HG03521 (cell line): ENCODE data around the gene HES3.

Experiments
- ATAC-seq: cut with Tn5 transposase; IDR thresholded peaks from one replicate; pipeline ENCODE4 v1.9.1; 2021; ENCODE audit warnings: mild to moderate bottlenecking, moderate library complexity; ENCODE audit not compliant: unreplicated experiment

HES3 gene

DNA sequence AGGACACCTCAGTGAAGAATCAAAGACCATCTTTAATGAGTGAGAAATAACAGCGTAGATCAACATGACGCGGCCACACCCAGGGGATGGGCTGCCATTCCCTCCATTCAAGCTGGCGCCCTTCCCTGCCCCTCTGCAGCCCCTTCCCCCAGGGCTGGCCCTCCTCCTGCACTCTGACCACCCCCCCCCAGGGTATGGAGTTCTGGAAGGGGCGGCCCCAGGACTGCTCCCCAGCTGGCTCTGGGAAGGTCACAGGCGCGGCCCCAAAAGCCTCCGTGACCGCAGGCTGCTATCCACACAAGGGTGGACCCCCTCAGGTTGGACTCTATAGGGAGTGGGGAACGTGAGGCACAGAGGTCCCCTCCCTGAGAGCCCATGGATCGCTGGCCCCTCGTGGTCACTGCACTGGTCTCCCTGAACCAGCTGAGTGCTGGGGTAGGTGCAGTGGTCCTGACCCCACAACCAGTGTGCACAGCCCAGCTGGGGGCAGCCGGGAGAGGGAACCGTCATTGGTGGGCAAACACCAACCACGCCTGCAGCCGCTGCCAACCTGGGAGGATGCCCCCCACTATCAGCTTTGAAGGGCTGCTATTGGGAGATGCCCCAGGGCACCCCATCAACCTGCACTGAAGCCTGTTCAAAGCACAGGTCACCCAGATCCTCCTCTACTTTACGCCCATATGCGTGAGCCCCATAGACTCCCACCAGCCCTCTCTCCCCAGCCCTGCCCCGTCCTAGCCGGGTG is 33.0 kb downstream of the HES3 start:
- no peak for ATAC-seq

DNA sequence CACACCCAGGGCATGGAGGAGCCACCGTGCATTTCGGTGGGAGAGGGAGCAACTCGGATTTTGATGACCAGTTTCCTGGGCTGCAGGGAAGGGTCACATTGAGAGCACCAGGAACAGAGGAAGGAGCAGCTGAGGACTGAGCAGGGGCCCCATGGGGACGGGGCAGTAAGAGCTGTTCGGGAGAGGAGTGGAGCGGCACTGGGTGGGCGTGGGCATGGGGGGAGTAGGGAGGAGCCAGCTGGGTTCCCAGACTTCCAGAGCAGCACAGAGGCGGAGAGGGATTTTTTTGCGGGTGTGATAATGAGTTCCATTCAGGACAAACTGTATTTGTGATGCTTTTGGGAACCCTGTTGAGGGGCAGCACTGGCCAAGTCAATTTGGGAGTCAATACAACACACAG is 34.3 kb downstream of the HES3 start:
- no peak for ATAC-seq

DNA sequence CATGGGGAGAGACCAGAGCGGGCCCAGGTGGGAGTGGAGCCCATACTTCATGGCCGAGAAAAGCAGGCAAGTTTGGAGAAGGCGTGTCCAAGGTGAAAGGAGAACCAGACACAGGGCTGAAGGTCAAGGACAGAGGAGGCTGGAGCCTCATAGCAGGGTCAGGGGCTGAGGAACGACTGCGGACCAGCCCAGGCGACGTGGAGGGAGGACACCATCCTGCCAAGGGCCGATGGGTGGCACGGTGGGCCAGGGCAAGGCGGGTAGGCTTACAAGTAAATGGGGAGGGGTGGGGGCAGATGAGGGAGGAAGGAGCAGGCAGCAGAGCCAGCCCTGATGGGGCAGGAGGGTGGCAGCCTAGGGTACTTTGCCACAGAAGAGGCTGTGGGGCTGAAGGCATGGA is 35.1 kb downstream of the HES3 start:
- ATAC-seq = no peak

DNA sequence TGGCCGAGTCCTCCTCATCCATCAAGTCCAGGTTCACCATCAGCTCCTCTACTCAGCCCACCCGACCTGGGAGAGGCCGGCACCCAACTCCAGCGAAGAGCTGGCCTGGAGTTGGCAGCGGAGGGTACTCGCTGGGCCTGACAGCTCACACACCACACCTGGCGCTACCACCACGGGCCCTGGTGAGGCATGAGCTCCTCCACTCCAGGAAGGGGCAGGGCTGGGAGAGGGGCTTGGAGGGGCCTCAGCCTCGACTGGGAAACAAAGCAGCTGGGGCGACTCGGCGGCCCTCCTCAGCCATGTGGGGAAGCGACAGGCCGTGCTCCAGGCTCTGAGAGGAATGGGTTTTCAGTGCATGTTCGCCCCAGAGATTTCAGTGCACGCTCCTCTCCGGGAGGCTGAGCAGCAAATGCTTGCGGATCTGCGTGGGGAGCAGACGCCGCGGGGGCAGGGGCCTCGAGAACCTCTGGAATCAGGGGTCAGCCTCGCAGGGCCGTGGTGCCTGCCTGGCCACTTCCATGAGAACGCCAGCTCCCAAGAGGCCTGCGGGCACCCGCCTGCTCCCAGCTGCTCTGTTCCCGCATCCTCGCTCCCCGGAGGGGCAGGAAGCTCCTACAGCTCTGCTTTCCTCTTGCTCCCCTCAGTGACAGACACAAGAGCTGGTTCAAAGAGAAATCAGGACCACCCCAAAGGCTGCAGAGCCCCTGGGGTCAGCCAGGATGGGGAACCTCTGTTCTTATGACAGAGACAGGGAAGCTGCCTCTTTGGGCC is 35.8 kb downstream of the HES3 start:
- ATAC-seq = no peak

DNA sequence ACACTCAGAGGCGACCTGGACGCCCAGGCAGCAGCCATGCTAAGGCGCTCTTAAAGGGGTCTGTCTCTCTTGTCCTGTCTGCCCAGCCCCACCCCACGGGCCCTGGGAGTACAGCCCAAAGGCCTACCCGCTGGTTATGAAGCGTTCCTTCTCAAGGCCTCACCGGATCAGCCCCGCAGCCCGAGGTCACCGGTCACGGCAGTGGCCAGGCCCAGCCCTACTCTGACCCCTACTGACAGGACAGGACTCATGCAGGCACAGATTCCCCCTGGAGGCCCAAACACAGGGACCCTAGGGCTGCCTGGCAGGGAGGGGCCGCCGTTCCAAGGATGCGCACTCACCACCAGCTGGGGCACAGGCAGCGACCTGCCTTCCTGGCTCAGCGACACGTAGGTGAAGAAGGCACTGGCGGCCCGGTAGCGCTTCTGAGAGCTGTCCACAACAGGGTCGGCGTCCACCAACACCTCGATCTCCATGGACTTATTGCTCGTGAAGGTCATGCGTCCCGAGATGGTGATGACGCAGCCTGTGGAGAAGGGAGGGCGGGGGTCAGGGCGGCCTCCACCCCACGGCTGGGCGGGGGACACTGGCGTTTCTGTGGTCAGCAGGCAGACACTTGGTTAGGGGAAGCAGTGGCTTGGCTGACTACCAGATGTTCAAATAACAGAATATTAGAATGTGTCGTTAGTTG is 36.9 kb downstream of the HES3 start:
- ATAC-seq = no peak

DNA sequence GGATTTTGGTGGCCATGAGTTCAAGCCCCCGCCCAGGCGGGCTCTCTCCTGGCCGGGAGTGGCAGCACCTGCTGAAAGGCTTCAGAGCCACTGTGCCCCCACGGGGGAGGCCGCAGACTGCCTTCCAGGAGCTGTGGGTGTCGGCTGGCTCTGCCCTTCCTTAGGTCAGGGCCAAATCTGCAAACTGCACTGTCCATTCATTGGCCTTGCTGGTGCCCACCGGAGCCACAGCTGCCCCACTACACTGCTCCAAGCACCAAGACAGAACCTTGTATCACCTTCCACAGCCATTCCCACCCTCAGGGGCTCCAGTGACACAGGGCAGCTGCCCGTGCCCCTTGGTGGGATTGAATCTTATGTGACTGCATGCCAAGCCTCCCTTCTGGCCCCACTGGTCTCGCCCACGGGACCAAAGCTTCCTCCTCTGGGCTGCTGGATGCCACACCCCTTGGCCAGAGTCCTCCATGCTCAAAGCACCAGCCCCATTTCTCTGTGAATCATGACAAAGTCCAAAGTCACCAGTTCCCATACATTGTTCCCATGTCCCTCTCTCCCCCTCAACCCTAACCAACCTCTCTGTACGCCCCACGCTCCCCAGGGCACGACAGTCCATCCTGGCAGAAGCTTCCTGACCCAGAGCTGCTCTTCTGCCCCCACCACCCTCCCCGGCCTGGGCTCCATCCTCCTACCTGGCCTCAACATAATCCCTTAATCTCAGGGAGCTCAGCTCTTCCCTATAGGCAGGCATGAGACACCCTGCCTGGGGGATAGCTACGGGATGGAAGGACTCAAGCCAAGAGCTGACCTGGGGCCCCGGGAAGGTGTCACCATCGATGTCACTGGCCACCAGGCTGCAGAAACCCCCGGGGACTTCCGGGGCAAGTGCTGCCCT is 37.8 kb downstream of the HES3 start:
- no peak for ATAC-seq

DNA sequence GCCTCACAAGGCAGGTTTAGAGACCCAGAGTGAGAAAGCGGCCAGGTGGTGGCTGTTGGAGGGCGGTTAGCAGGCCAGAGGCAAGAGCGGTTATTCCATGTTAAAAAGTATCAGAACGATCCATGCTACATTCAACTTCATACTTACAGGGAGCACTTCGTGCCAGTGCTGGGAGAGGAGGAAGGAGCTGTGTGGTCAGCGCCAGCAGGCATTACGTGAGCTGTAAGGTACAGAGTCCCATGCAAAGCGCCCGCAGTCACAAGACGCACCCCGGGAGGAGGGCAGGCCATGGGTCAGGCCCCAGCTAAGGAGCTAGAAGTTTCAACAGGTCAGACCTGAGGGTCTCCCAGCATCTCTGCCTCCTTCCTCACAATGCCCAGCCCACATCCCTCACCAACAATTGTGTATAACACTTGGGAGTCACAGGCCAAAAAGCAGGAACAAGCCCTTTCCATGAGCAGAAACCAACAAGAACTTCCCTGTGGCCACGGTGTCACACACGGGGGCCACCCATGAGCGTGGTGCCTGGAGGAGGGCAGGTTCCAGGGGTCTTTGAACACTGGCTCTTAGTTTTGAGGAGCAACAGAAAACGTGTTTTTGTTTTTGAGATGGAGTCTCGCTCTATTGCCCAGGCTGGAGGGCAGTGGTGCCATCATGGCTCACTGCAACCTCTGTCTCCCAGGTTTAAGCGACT is 38.7 kb downstream of the HES3 start:
- no peak for ATAC-seq

DNA sequence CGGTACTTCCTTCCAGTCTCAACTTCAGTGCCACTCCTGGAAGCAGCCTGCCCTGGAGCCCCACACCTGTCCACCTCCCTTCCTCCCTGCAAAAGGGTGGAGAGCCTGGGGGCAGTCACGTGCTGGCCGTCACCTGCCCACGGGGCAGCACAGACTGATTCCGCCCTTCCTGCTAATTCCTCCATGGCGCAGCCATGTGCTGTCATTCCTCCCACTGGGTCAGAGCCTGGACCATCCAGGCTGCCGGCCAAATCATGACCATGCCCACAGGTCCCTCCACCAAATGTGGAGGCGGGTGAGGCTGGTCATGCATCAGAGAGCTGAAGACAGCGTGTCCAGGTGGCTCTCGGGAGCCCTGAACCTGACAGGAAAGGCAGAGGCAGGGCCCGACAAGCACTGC is 41.4 kb downstream of the HES3 start:
- ATAC-seq = no peak

DNA sequence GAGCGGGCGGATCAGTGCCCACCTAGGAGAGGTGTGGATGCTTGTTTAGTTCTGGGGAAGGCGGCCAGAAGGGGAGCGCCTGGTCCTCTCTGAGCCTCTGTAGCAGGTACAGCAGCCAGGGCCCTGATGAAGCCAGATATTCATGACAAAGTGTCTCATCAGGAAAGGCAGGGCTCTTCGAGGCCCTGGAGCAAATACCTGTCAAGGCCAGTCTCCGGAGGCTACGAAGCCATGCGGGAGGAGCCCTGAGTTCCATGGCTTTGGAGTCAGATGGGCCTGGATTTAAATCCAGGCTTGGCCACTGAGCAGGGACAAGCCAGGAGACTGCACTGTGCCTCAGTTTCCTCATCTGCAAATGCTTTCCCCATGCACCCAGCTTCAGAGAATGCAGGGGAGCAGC is 42.3 kb downstream of the HES3 start:
- ATAC-seq = no peak

DNA sequence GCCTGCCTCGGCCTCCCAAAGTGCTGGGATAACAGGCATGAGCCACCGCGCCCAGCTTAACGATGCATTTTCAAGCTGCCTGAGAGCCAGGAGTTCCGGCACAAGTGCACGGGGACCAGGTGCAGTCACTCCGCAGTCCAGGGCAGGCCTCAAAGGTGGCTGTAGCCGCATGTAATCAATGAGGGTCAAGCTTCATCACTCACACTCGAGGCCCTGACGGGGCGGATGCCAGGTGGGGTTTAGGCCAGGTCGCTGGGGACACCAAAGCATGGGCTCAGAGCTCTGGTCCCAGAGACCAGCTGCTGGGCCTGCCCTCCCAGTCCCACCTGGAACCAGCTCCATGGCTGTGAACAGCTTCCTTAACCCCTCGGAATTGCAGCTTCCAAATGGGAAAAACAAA is 43.0 kb downstream of the HES3 start:
- no peak for ATAC-seq

DNA sequence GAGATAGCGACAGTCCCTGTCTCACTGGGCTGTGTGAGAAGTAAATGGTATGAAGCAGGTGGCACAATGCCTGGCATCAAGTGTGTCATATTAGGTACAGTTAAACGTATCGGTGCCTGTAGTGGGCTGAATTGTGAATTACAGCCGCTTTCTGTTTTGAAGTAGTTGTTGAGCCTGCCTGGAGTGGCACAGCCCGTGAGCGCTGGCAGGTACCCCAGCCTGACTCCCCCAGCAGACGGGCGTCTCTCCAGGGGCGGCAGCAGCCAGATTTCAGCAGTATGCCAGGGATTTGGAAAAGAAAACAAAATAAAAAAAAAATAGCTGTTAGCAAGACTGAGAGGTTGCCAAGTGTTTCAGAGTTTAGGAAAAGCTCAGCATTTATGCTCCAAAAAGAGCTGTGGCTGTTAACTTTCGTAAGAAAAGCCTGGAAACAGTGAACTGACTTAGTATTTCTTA is 43.5 kb downstream of the HES3 start:
- ATAC-seq = no peak

DNA sequence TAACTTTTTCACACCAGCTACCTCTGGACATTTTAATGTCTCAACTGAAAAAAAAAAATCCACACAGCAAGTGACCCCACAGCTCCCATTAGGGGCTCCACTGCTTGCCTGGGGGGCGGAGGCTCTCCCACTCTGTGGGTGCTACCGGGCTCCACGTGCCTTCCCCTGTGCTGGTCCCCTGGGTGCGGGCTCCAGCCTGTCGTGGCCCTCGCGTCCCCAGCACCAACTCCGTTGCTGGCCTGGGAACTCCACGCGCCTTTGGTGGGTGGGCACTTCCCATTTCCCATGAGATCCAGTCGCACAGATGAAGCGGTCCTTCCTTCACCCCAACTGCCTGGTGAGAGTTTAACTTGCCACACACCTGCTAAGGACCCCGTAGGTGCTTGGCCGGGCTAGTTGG is 44.0 kb downstream of the HES3 start:
- ATAC-seq = no peak

DNA sequence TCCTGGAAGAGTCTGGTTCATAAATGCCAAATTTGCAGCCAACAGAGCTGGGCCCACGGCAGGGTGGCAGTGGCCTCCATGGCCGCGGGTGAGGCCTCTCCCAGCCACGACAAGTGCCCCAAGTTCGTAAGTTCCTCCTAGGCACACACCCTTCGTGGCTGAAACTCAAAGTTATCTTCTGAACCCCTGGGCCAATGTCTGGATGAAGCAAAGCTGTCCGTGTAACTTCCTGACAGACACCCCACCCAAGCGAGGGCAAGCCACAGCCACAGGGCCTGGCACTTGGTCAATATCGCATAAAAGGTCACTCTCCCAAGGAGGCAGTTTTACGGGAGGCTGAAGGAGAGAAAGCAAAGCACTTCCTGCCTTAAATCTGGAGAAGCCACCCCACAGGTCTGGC is 44.7 kb downstream of the HES3 start:
- no peak for ATAC-seq

DNA sequence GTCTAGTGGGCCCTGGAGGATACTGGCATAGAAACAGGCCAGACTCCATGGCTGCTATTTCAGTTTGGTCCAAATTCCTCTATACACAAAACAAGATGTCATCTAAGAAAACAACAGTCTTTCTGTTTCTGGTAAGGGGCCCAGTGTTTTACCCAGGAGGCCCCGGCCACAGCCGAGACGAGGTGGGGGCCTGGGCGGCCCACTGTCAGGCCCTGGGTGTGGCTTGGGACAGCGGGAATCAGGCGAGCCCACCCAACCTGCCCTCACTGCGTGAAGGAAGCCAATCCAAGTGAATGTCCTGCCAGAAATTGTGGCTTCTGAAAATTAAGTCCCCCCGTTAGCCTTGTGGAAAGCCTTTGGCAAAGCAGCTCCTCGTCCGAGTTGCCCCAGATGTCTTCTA is 48.1 kb downstream of the HES3 start:
- ATAC-seq = no peak

DNA sequence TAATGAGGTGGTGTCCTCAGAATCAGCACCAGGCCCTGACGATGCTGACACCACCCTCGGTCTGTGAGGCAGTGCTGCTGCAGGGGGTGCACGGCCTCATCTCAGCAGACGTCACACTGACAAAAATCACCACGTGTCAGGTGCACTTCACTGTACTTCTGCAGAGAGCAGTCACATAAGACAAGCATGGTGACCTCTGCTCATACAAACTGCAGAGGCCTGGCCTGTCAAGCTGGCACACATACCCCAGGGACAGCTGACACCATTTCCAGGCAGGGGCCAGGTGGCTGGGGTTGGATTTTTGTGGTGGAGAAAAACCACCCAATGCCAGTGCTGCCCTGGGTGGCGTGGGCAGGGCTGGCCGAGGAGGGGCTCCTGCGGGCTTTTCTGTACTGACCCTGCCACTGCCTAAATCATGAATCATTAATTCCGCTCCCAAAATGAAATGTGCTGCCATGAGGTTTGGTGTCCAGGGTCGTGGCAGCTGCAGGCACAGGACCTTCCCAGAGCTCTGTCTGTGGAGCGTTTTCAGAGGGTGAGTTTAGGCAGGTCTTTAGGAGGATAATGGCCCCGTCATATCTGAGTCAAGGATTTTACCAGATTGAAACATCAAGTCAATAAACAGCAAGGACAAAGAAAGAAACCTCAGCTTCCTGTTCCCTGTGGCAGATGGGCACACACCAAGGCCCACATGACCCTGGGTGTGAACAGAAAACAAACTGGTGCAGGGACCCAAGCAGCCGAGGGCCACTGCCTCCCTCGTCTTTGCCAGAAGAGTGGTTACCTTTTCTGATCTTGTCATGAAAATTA is 50.3 kb downstream of the HES3 start:
- no peak for ATAC-seq

DNA sequence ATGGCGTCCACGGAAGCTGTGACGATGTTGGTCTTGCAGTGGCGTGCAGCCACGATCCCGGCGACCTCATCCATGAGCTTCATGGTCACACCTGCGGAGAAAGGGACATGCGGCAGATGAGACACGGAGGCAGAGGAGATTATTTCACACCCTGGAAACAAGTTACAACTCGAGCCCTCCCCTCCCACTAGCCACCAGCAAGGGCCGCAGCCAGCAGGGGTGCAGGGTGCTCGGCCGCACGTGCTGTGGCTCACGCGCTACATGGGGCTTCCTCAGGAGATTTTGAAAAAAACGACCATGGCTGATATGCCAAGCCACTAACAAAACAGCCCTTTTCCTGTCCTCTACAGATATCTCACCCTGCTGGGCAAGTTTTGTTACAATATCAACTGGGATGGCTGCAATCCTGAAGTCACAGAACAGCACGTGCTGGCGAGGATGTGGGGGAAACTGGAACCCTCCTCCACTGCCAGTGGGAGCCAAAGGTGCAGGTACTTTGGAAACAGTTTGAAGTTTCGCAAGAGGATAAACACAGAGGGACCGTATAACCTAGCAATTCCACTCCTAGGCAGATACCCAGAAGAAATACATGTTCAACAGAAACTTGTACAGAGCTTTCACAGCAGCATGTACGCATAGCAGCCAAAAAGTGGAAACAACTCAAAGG is 51.0 kb downstream of the HES3 start:
- ATAC-seq = no peak
